ENCODE results near the gene DCTN4. TPM values are rescaled to one million over a fixed set of nuclear protein-coding genes. Genes with fewer than 3 reads are reported as not detected.

DCTN4 gene
- total RNA-seq, 4 donors from 2014 or later = 23.2 to 55.3 (median 42.4) TPM

DNA sequence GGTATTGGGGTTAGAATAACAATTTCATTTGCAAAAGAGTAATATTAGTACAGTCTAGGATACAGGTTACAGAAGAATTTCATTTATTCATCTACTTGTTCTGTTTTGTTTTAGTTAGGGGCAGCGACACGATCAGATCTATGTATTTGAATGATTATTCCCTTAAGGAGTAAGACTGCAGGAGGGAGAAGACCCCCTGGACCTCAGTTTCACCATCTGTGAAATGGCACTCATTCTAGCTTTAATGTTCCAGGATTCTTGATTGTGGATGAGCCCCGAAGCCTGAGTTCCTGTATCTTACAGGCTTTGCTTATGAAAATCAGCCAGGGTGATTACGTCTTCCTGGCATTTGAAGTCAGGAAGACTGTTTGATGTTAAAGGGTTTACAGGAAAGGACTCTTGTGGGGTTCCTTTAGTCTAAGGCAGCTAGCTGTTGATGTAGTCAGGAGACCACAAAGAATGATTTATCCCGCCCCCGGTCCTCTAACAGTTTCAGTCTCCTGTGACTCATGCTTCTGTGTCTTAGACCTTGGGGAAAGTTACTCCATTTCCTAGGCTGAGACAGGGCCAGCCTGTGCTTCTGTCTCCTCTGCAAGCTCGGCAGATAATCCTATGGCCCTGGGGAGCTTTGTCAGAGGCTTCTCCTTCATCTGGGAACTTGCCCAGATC is 31.3 kb upstream of the DCTN4 start:
- no peak overlapping the region for H3K4me3 ChIP-seq
- no peaks in the 10 kb centered on the region for H3K9me3 ChIP-seq
- H3K27ac ChIP-seq = peak overlapping the region; percentile 45 to 72 (median 58)
- H3K36me3 ChIP-seq = no peaks in the 10 kb centered on the region
- intact Hi-C loops (cut with DNase I; ENCODE audit: low total_unique reads) (no loop called here), in situ Hi-C loops (cut with MboI; ENCODE audit: low pct_ligation_motif_present in 1 of 4, low pct_unique_long_range_greater_than_20kb in 1 of 4, low sequenced_read_pairs in 3 of 4) (no loop called here)
- TF ChIP-seq, protein P1, sequence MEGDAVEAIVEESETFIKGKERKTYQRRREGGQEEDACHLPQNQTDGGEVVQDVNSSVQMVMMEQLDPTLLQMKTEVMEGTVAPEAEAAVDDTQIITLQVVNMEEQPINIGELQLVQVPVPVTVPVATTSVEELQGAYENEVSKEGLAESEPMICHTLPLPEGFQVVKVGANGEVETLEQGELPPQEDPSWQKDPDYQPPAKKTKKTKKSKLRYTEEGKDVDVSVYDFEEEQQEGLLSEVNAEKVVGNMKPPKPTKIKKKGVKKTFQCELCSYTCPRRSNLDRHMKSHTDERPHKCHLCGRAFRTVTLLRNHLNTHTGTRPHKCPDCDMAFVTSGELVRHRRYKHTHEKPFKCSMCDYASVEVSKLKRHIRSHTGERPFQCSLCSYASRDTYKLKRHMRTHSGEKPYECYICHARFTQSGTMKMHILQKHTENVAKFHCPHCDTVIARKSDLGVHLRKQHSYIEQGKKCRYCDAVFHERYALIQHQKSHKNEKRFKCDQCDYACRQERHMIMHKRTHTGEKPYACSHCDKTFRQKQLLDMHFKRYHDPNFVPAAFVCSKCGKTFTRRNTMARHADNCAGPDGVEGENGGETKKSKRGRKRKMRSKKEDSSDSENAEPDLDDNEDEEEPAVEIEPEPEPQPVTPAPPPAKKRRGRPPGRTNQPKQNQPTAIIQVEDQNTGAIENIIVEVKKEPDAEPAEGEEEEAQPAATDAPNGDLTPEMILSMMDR (IDR thresholded peaks at IDR 0.05) = no peak
- TF ChIP-seq POLR2AphosphoS5 (IDR thresholded peaks at IDR 0.05) = peak; percentile 23 to 50 (median 38)
- 45 to 63% methylated on average over 4 to 7 of the region's 7 CpGs for WGBS, 2 donors (ENCODE audit: low coverage in 1 of 2)
- DNase-seq = peak; percentile 31
- no peaks in the 10 kb centered on the region for H3K27me3 ChIP-seq
- H3K4me1 ChIP-seq = peaks cover 6 to 48% (median 19%) of the 10 kb centered on the region in 4 donors

DNA sequence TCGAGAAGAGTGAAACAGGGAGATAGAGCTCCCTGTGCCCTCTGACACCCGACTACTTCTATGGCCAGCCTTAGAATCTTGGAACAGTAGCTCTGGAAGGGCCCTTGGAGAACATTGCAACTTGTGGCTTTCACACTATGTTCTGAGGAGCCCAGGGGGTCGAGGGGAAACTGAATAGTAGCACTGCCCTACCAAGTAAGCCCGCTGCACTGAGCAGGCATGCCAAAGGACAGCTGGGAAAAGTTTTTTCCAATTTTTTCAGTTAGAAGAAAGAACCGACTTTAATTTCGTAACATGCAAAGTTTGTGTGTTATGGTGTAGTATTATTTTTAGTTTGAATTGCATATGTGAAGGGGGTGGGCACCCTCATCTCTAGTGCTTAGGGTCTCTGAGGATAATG is 30.6 kb upstream of the DCTN4 start:
- in situ Hi-C loops (cut with MboI; ENCODE audit: low pct_ligation_motif_present in 1 of 4, low pct_unique_long_range_greater_than_20kb in 1 of 4, low sequenced_read_pairs in 3 of 4) (no loop called here), intact Hi-C loops (cut with DNase I; ENCODE audit: low total_unique reads) (no loop called here)
- no peaks in the 10 kb centered on the region for H3K9me3 ChIP-seq
- no peaks in the 10 kb centered on the region for H3K36me3 ChIP-seq
- H3K27ac ChIP-seq = peak overlapping the region; percentile 45 to 72 (median 58)
- WGBS, 2 donors (ENCODE audit: low coverage in 1 of 2) = 79 to 93% methylated on average over 3 to 6 of the region's 6 CpGs
- no peaks in the 10 kb centered on the region for H3K27me3 ChIP-seq
- H3K4me3 ChIP-seq = no peak overlapping the region
- peaks cover 6 to 52% (median 21%) of the 10 kb centered on the region in 4 donors for H3K4me1 ChIP-seq
- no peak for TF ChIP-seq POLR2A (IDR thresholded peaks at IDR 0.05)
- TF ChIP-seq EP300 (IDR thresholded peaks at IDR 0.05; ENCODE audit: low read depth) = no peak
- TF ChIP-seq, protein P1 (IDR thresholded peaks at IDR 0.05) = no peak
- no peak for TF ChIP-seq POLR2AphosphoS5 (IDR thresholded peaks at IDR 0.05)
- DNase-seq = no peak

DNA sequence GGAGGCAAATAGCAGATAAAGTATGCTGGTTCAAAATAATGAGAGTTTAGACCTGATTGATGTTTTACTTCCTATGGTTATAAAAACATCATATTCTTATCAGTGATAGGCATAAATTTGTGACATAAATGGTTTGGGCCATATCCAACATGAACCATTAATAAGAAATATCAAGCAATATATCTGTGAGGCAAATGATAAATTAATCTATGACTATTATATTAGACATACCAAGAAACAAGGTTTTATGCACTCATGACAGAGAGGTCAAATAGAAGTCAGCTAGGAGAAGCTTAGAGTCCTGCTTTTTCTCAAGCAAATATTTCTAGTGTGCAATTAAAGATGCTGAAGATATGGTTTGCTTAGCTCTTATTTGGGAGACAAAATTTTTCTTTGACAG is 30.2 kb upstream of the DCTN4 start:
- in situ Hi-C loops (cut with MboI; ENCODE audit: low pct_ligation_motif_present in 1 of 4, low pct_unique_long_range_greater_than_20kb in 1 of 4, low sequenced_read_pairs in 3 of 4) (no loop called here), intact Hi-C loops (cut with DNase I; ENCODE audit: low total_unique reads) (no loop called here)
- no peak for DNase-seq
- Histone ChIP-seq H3K27me3 (no peaks in the 10 kb centered on the region), H3K27ac (peak overlapping the region; percentile 45 to 72 (median 58)), H3K4me1 (peaks cover 6 to 56% (median 26%) of the 10 kb centered on the region in 4 donors), H3K9me3 (no peaks in the 10 kb centered on the region), H3K4me3 (no peak overlapping the region), H3K36me3 (no peaks in the 10 kb centered on the region)
- no peak for TF ChIP-seq POLR2A (IDR thresholded peaks at IDR 0.05)
- no peak for TF ChIP-seq EP300 (IDR thresholded peaks at IDR 0.05; ENCODE audit: low read depth)

DNA sequence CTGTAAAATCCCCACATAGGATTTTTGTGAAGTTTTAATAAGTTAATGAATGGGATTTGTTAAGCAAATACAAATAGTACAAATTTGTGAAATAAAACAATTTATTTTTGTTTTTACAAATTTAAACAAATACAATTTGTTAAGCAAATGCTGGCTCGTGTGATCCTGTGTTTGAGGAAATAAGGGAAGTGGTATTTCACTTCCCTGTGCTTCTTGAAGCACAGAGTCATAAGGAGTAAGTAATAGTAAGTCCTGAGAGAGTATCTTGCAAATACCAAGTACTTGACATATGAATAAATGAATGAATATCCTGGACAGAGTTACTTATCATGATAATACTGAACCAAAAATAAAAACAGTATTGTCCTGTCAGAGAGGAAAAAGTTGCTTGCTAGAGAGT is 28.8 kb upstream of the DCTN4 start:
- WGBS, 2 donors (ENCODE audit: low coverage in 1 of 2) = 8 to 14% methylated on average over 1 of the region's 1 CpG
- no peaks in the 10 kb centered on the region for H3K36me3 ChIP-seq
- H3K4me1 ChIP-seq = peaks cover 14 to 70% (median 37%) of the 10 kb centered on the region in 4 donors
- intact Hi-C loops (cut with DNase I; ENCODE audit: low total_unique reads) (no loop called here), in situ Hi-C loops (cut with MboI; ENCODE audit: low pct_ligation_motif_present in 1 of 4, low pct_unique_long_range_greater_than_20kb in 1 of 4, low sequenced_read_pairs in 3 of 4) (no loop called here)
- no peak overlapping the region for H3K4me3 ChIP-seq
- H3K27ac ChIP-seq = peak overlapping the region; percentile 3 to 72 (median 30)
- DNase-seq = no peak
- H3K9me3 ChIP-seq = no peaks in the 10 kb centered on the region
- no peaks in the 10 kb centered on the region for H3K27me3 ChIP-seq
- no peak for TF ChIP-seq EP300 (IDR thresholded peaks at IDR 0.05; ENCODE audit: low read depth)
- TF ChIP-seq POLR2AphosphoS5 (IDR thresholded peaks at IDR 0.05) = no peak
- TF ChIP-seq, protein P1 (IDR thresholded peaks at IDR 0.05) = no peak
- no peak for TF ChIP-seq POLR2A (IDR thresholded peaks at IDR 0.05)

DNA sequence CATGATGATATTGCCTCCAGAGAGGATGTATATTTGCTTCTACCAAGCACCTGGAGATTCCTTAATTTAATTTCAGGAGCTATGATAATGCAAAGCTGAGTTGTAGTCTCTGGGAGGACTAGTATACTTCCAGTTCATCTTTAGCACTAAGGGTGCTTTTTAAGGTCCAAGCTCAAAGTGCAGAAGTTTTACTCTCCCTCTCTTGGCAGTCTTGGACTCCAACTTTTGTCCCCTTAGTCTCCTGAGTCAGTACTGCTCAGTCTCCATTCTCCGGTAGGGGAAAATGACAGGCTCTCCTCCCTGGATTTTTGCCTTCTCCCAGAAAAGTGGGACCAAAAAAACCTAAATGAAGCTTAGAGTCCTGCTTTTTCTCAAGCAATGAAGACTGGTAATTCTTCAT is 28.1 kb upstream of the DCTN4 start:
- Histone ChIP-seq H3K4me3 (no peak overlapping the region), H3K4me1 (peaks cover 21 to 77% (median 45%) of the 10 kb centered on the region in 4 donors), H3K36me3 (no peaks in the 10 kb centered on the region), H3K27ac (peak overlapping the region; percentile 3 to 72 (median 30)), H3K27me3 (no peaks in the 10 kb centered on the region), H3K9me3 (no peaks in the 10 kb centered on the region)
- intact Hi-C loops (cut with DNase I; ENCODE audit: low total_unique reads) = no loop called here
- in situ Hi-C loops (cut with MboI; ENCODE audit: low pct_ligation_motif_present in 1 of 4, low pct_unique_long_range_greater_than_20kb in 1 of 4, low sequenced_read_pairs in 3 of 4) = no loop called here
- WGBS, 2 donors (ENCODE audit: low coverage in 1 of 2) = 75 to 91% methylated on average over 1 of the region's 1 CpG
- TF ChIP-seq POLR2A (IDR thresholded peaks at IDR 0.05) (no peak), POLR2AphosphoS5 (IDR thresholded peaks at IDR 0.05) (no peak)
- TF ChIP-seq, protein P1 (IDR thresholded peaks at IDR 0.05) = no peak
- no peak for DNase-seq

All from transverse colon (tissue), 4 donors.